ENCODE measurements around the gene BBS9.
"Not testable (repeated sequence)": the region's sequence is repeated elsewhere in the genome, so short reads cannot be mapped to it uniquely, and the experiment has no call there.

The BBS9 gene

DNA sequence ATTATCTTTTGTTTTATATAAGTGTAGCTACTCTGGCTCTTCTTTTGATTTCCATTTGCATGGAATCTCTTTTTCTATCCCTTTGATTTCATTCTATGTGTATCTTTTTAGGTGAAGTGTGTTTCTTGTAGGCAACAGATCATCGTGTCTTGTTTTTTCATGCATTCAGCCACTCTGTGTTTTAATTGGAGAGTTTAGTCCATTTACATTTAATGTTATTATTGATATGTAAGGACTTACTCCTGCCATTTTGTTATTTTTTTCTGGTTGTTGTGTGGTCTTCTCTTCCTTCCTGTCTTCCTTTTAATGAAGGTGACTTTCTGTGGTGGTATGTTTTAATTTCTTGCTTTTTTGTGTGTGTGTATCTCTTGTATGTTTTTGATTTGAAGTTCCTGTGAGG lies 81.6 kb downstream of the BBS9 start:
- no peaks in the 10 kb centered on the region for H3K9me3 ChIP-seq
- H3K4me3 ChIP-seq (ENCODE audit: low read depth, low read length) = no peak overlapping the region
- no peak for TF ChIP-seq CTCF (IDR thresholded peaks at IDR 0.05; ENCODE audit: low read depth, low read length)
- H3K36me3 ChIP-seq = no peaks in the 10 kb centered on the region
- no peak for DNase-seq
- no peaks in the 10 kb centered on the region for H3K27me3 ChIP-seq
- no peaks in the 10 kb centered on the region for H3K4me1 ChIP-seq

- H3K27me3 ChIP-seq = no peaks in the 10 kb centered on the region
- no peak for DNase-seq
- no peak overlapping the region for H3K4me3 ChIP-seq (ENCODE audit: low read depth, low read length)
- no peaks in the 10 kb centered on the region for H3K9me3 ChIP-seq
- no peaks in the 10 kb centered on the region for H3K36me3 ChIP-seq
- no peak for TF ChIP-seq CTCF (IDR thresholded peaks at IDR 0.05; ENCODE audit: low read depth, low read length)
- H3K4me1 ChIP-seq = no peaks in the 10 kb centered on the region
These were observed 82.8 kb downstream of the BBS9 start for GRCh38 chr7:33212144-33212543.

DNA sequence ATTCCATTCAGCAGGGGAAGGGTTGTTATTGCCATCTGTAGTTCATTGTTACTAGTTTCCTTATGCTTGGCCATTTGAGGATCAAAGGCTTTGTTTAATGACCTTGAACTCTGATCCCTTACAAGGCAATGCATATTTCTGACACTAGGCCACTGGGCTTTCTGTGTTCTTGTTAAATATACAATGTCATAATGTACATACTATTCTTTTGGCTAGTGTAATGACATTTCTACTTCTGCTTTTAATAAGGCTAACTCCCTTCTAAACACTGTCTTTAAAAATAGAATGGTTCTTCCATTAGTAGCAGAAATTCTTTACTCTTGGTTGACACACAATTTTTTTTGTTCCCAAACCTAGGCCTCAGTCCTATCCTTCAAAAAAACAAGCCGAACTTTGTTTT lies 86.6 kb downstream of the BBS9 start:
- TF ChIP-seq CTCF (IDR thresholded peaks at IDR 0.05; ENCODE audit: low read depth, low read length) = no peak
- Histone ChIP-seq H3K9me3 (no peaks in the 10 kb centered on the region), H3K36me3 (no peaks in the 10 kb centered on the region), H3K27me3 (no peaks in the 10 kb centered on the region), H3K4me1 (no peaks in the 10 kb centered on the region), H3K4me3 (ENCODE audit: low read depth, low read length) (no peak overlapping the region)
- DNase-seq = no peak

DNA sequence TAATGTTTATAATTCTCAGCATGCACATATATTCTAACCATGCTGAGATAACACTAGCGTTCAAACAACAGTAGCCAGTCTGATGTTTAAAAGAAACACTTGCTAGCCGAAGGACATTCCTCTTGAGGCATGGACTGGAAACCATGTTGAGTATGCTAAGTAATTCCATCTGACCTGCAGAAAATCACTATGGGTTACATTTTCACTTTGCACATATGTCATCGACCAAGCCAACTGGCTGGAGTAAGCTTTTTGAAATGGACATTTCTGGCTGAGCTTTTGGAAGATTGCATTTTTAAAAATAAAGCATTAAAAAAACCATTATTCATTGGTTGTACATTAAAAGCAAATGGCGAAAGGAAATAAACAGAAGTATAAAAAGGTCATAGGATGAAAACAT lies 88.2 kb downstream of the BBS9 start:
- no peak for DNase-seq
- H3K36me3 ChIP-seq = no peaks in the 10 kb centered on the region
- TF ChIP-seq CTCF (IDR thresholded peaks at IDR 0.05; ENCODE audit: low read depth, low read length) = no peak
- H3K9me3 ChIP-seq = no peaks in the 10 kb centered on the region
- H3K4me3 ChIP-seq (ENCODE audit: low read depth, low read length) = no peak overlapping the region
- no peaks in the 10 kb centered on the region for H3K4me1 ChIP-seq
- H3K27me3 ChIP-seq = no peaks in the 10 kb centered on the region

DNA sequence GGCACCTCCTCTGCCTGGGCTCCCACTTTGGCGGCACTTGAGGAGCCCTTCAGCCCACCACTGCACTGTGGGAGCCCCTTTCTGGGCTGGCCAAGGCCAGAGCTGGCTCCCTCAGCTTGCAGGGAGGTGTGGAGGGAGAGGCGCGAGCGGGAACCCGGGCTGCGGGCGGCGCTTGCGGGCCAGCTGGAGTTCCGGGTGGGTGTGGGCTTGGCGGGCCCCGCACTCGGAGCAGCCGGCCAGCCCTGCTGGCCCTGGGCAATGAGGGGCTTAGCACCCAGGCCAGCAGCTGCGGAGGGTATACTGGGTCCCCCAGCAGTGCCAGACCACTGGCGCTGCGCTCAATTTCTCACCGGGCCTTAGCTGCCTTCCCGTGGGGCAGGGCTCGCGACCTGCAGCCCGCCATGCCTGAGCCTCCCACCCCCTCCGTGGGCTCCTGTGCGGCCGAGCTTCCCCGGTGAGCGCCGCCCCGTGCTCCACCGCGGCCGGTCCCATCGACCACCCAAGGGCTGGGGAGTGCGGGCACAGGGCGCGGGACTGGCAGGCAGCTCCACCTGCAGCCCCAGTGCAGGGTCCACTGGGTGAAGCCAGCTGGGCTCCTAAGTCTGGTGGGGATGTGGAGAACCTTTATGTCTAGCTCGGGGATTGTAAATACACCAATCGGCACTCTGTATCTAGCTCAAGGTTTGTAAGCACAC lies 89.6 kb downstream of the BBS9 start:
- not testable (repeated sequence) for H3K27me3 ChIP-seq; H3K4me1 ChIP-seq; H3K36me3 ChIP-seq; H3K9me3 ChIP-seq; H3K4me3 ChIP-seq (ENCODE audit: low read depth, low read length); DNase-seq

DNA sequence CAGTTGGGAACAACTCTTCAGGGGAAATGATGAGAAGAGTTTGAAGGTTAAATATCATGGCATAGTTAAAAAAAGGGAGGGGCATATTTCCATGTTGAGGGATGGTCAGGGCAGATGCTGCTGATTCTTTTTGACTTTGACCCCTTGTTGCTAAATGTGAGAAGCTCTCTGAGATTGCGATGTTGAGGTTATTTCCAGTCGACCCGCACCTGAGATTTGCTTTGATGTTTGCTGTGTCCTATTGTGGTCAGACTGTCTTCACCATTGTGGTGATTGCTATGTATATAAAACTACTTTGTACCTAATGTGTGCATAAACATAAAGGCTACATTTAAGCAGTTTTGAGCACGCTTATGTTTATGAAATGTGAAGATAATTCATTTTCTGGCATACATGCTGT lies 90.9 kb downstream of the BBS9 start:
- Histone ChIP-seq H3K4me1 (no peaks in the 10 kb centered on the region), H3K4me3 (ENCODE audit: low read depth, low read length) (no peak overlapping the region), H3K27me3 (no peaks in the 10 kb centered on the region), H3K36me3 (no peaks in the 10 kb centered on the region), H3K9me3 (no peaks in the 10 kb centered on the region)
- DNase-seq = no peak
- TF ChIP-seq CTCF (IDR thresholded peaks at IDR 0.05; ENCODE audit: low read depth, low read length) = no peak

- DNase-seq = no peak
- Histone ChIP-seq H3K36me3 (no peaks in the 10 kb centered on the region), H3K9me3 (no peaks in the 10 kb centered on the region), H3K4me3 (ENCODE audit: low read depth, low read length) (no peak overlapping the region), H3K4me1 (no peaks in the 10 kb centered on the region), H3K27me3 (no peaks in the 10 kb centered on the region)
- no peak for TF ChIP-seq CTCF (IDR thresholded peaks at IDR 0.05; ENCODE audit: low read depth, low read length)
These were observed 92.0 kb downstream of the BBS9 start for GRCh38 chr7:33221390-33221789.

All from BE2C (cell line).